Peyer's patch (tissue), 4 donors: Measurements from ENCODE around the gene CADM1. TPM values are rescaled to one million over a fixed set of nuclear protein-coding genes. Genes with fewer than 3 reads are reported as not detected.
A peak's percentile ranks its signal among the peaks of the same experiment; 100 is the strongest.

Source experiments
- DNase-seq, 3 donors: peaks; one replicate each; pipeline ENCODE4 v3.0.0-alpha.2; 2017 to 2019
- H3K27ac ChIP-seq, 4 donors: fragments of 200-600 bp; sonication (generic); one replicate each; pipeline ENCODE4 v1.5.1; 2016 to 2019
- H3K27me3 ChIP-seq, 2 donors: fragments of 200-600 bp; sonication (generic); one replicate each; pipeline ENCODE4 v1.5.1; 2019
- H3K36me3 ChIP-seq, 3 donors: fragments of 200-600 bp; sonication (generic); one replicate each; pipeline ENCODE4 v1.5.1; 2016 to 2019
- H3K4me1 ChIP-seq, 4 donors: fragments of 200-600 bp; sonication (generic); one replicate each; pipeline ENCODE4 v1.5.1; 2016 to 2019
- H3K4me3 ChIP-seq, 4 donors: fragments of 200-600 bp; sonication (generic); 1 replicate in 3 of 4; 2 replicates in 1 of 4; pipeline ENCODE4 v1.5.1; 2016 to 2019; ENCODE audit warnings: mild to moderate bottlenecking in 1 of 4
- H3K9me3 ChIP-seq, 4 donors: fragments of 200-600 bp; sonication (generic); one replicate each; pipeline ENCODE4 v1.5.1; 2016 to 2019; ENCODE audit warnings: mild to moderate bottlenecking in 1 of 4
- CTCF ChIP-seq, 6 experiments: fragments of 450-650 bp in 4 of 6; fragments of 200-600 bp in 2 of 6; sonication (generic) in 1 of 6; IDR thresholded peaks; one replicate each; pipeline ENCODE4 v1.5.1; 2017 to 2019; ENCODE audit warnings: antibody characterized with exemption in 6 of 6, mild to moderate bottlenecking in 3 of 6, moderate library complexity in 1 of 6
- POLR2A ChIP-seq, 2 donors: fragments of 450-650 bp; IDR thresholded peaks; one replicate each; pipeline ENCODE4 v1.5.1; 2017; ENCODE audit warnings: antibody characterized with exemption in 2 of 2, mild to moderate bottlenecking in 2 of 2, moderate library complexity in 2 of 2
- total RNA-seq, 4 donors: library from RNA; depleted of rRNA; stranded (reverse); fragments of >200 nt; gene quantifications; one replicate each; pipeline ENCODE4 v1.1.0, GENCODE V29; 2016

Gene CADM1
- total RNA-seq, result 1 to 10 TPM in 2 of 4 donors, under 1 TPM in 2; 0.38 to 8.3 (median 2.5) TPM

- H3K4me3 ChIP-seq, result peak within 1 kb of the TSS; percentile 42 to 72 (median 51)
- no peaks in the 10 kb centered on the region for H3K27me3 ChIP-seq
- TF ChIP-seq CTCF (IDR thresholded peaks at IDR 0.05), result peak in 5 of 6 experiments; percentile 7 to 80 (median 66)
- TF ChIP-seq POLR2A (IDR thresholded peaks at IDR 0.05), result peak in 1 of 2 donors; percentile 77
- peaks cover 0 to 25% (median 9%) of the 10 kb centered on the region in 4 donors for H3K4me1 ChIP-seq
- no peaks in the 10 kb centered on the region for H3K9me3 ChIP-seq
- DNase-seq, result peak; percentile 63 to 94 (median 91)
- H3K27ac ChIP-seq, result peak within 1 kb of the TSS; percentile 30 to 66 (median 59)
- no peaks in the 10 kb centered on the region for H3K36me3 ChIP-seq
These were observed at the start of gene CADM1 for GRCh38 chr11:115504276-115505158. TSS of gene CADM1 (minus strand) at chr11:115504415.

GRCh38 chr11:115552773-115553438 lies 48.7 kb upstream of the CADM1 start:
- Histone ChIP-seq H3K36me3 (no peaks in the 10 kb centered on the region), H3K27me3 (no peaks in the 10 kb centered on the region), H3K4me1 (no peaks in the 10 kb centered on the region), H3K4me3 (no peak overlapping the region), H3K27ac (no peak overlapping the region), H3K9me3 (no peaks in the 10 kb centered on the region)
- TF ChIP-seq POLR2A (IDR thresholded peaks at IDR 0.05) (no peak), CTCF (IDR thresholded peaks at IDR 0.05) (no peak)
- no peak for DNase-seq

- Histone ChIP-seq H3K9me3 (no peaks in the 10 kb centered on the region), H3K4me1 (no peaks in the 10 kb centered on the region), H3K27ac (no peak overlapping the region), H3K36me3 (no peaks in the 10 kb centered on the region), H3K4me3 (no peak overlapping the region), H3K27me3 (no peaks in the 10 kb centered on the region)
- DNase-seq, result no peak
- TF ChIP-seq POLR2A (IDR thresholded peaks at IDR 0.05) (no peak), CTCF (IDR thresholded peaks at IDR 0.05) (no peak)
These were observed 48.0 kb upstream of the CADM1 start for GRCh38 chr11:115552151-115552772.

- no peaks in the 10 kb centered on the region for H3K27me3 ChIP-seq
- DNase-seq, result no peak
- no peaks in the 10 kb centered on the region for H3K36me3 ChIP-seq
- H3K4me1 ChIP-seq, result no peaks in the 10 kb centered on the region
- no peak for TF ChIP-seq CTCF (IDR thresholded peaks at IDR 0.05)
- TF ChIP-seq POLR2A (IDR thresholded peaks at IDR 0.05), result no peak
- H3K4me3 ChIP-seq, result no peak overlapping the region
- no peaks in the 10 kb centered on the region for H3K9me3 ChIP-seq
- no peak overlapping the region for H3K27ac ChIP-seq
These were observed 46.3 kb upstream of the CADM1 start for GRCh38 chr11:115550291-115551059.
